Neutrophil (primary cell): ENCODE data around the gene NCKIPSD.

Experiments
- H3K27ac ChIP-seq: fragments of 200-600 bp; sonication (generic); 2 replicates; pipeline ENCODE4 v1.5.1; 2016; ENCODE audit warnings: mild to moderate bottlenecking, moderate library complexity
- H3K27me3 ChIP-seq: fragments of 200-600 bp; sonication (generic); 2 replicates; pipeline ENCODE4 v1.6.0; 2016; ENCODE audit warnings: mild to moderate bottlenecking
- H3K36me3 ChIP-seq: fragments of 200-600 bp; sonication (generic); 2 replicates; pipeline ENCODE4 v1.5.1; 2017
- H3K4me1 ChIP-seq, 2 experiments: fragments of 200-600 bp in 1 of 2; sonication (generic) in 1 of 2; 1 replicate in 1 of 2; 2 replicates in 1 of 2; pipeline versions ENCODE4 v1.5.1 to v1.6.1; 2013 to 2016; ENCODE audit warnings: low read depth in 1 of 2, low read length in 1 of 2, mild to moderate bottlenecking in 1 of 2, moderate library complexity in 1 of 2; ENCODE audit not compliant: control insufficient read depth in 1 of 2, insufficient read depth in 1 of 2
- H3K4me3 ChIP-seq, 2 experiments: fragments of 200-600 bp in 1 of 2; sonication (generic) in 1 of 2; 1 replicate in 1 of 2; 2 replicates in 1 of 2; pipeline ENCODE4 v1.5.1; 2013 to 2016; ENCODE audit warnings: low read depth in 1 of 2, low read length in 1 of 2, mild to moderate bottlenecking in 1 of 2, moderate library complexity in 1 of 2
- H3K9me3 ChIP-seq: fragments of 200-600 bp; sonication (generic); 2 replicates; pipeline ENCODE4 v1.5.1; 2016
- TF ChIP-seq, protein P1 (sequence below): fragments of 200-600 bp; sonication (generic); IDR thresholded peaks from 2 replicates; pipeline ENCODE4 v1.5.1; 2016; ENCODE audit warnings: antibody characterized with exemption

Gene NCKIPSD

GRCh38 chr3:48697952-48698351 is 12.2 kb upstream of the NCKIPSD start:
- no peaks in the 10 kb centered on the region for H3K27me3 ChIP-seq
- no peaks in the 10 kb centered on the region for H3K9me3 ChIP-seq
- no peak overlapping the region for H3K4me3 ChIP-seq
- H3K4me1 ChIP-seq = no peaks in the 10 kb centered on the region
- peaks cover 60% of the 10 kb centered on the region for H3K36me3 ChIP-seq
- no peak overlapping the region for H3K27ac ChIP-seq
- TF ChIP-seq, protein P1, sequence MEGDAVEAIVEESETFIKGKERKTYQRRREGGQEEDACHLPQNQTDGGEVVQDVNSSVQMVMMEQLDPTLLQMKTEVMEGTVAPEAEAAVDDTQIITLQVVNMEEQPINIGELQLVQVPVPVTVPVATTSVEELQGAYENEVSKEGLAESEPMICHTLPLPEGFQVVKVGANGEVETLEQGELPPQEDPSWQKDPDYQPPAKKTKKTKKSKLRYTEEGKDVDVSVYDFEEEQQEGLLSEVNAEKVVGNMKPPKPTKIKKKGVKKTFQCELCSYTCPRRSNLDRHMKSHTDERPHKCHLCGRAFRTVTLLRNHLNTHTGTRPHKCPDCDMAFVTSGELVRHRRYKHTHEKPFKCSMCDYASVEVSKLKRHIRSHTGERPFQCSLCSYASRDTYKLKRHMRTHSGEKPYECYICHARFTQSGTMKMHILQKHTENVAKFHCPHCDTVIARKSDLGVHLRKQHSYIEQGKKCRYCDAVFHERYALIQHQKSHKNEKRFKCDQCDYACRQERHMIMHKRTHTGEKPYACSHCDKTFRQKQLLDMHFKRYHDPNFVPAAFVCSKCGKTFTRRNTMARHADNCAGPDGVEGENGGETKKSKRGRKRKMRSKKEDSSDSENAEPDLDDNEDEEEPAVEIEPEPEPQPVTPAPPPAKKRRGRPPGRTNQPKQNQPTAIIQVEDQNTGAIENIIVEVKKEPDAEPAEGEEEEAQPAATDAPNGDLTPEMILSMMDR = no peak

DNA sequence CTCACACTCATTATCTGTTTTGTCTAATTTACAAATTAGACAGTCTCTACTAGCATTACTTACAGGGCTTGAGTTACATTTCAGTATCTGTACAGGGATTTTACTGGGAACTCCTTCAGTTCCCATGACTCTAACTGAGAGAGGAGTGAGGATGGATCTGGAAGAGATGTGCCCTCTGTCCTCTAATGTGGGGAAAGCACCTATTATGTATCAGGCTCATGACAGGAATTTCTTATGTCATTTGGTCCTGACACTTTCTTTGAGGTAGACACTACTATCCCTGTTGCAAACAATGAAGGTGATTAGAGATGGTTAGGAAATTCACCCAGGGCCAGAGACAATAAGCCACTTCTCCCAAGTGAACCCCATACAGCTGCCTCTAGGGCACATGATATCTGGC is 10.9 kb upstream of the NCKIPSD start:
- Histone ChIP-seq H3K36me3 (peaks cover 73% of the 10 kb centered on the region), H3K9me3 (no peaks in the 10 kb centered on the region), H3K27me3 (no peaks in the 10 kb centered on the region), H3K27ac (no peak overlapping the region), H3K4me1 (no peaks in the 10 kb centered on the region), H3K4me3 (no peak overlapping the region)
- TF ChIP-seq, protein P1 = no peak

DNA sequence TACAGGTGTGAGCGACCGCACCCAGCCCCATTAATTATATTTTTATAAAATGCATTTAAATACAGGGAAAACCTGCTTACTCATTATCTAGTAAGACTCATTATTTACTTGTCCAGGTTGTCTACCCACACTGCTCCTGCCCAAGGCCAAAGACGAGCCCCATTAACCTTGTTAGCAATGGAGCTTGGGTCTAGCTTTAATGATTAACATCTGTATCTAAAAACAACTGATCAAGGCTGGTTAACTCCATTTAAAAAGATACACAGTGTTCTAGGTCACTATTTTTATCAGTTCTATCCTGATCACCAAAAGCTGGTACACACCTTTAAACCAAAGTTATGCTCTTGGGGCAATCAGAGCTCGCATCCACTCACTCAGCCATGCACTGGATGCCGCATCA is 10.4 kb upstream of the NCKIPSD start:
- H3K9me3 ChIP-seq = no peaks in the 10 kb centered on the region
- no peak overlapping the region for H3K27ac ChIP-seq
- no peaks in the 10 kb centered on the region for H3K27me3 ChIP-seq
- H3K4me3 ChIP-seq = no peak overlapping the region
- H3K36me3 ChIP-seq = peaks cover 76% of the 10 kb centered on the region
- TF ChIP-seq, protein P1 = no peak
- no peaks in the 10 kb centered on the region for H3K4me1 ChIP-seq

- TF ChIP-seq, protein P1 = no peak
- Histone ChIP-seq H3K36me3 (peaks cover 75% of the 10 kb centered on the region), H3K4me3 (no peak overlapping the region), H3K27me3 (no peaks in the 10 kb centered on the region), H3K9me3 (no peaks in the 10 kb centered on the region), H3K27ac (no peak overlapping the region), H3K4me1 (no peaks in the 10 kb centered on the region)
These were observed 9.7 kb upstream of the NCKIPSD start for GRCh38 chr3:48695393-48695753.

DNA sequence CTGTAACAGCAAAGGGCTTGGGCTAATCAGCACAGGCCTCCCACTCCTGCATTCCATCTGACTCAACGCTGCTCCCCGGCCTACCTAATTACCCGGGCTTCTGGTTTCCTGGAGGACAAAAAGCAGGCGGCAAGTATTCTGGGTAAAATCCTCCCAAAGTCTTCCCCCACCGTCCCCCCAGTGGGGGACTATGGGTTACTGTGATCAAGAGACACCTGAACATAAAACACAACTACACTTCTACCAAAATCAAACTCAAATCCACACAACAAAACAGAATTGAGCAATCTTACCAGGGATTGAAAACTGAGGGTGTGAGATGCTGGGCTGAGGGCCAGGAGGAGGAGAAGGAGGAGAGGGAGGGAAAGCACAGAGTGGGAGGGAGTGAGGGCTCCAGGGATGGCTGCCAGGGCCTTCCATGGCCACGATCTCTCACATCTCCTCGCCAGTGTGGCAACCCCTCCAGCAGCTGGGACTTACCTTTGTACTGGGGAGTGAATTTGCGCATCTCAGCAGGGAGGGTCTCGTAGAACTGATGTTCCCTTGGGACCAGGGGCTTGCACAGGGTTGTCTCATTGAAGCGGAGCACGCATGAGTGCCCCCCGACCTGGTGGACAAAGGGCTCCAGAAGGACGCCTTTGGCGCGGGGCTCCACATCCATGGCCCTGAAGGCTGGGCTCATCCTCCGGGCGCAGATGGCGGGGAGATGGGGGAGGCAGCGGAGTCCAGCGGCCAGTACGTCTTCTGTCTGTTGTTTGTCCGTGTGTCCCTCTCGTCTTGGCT is 9.1 kb upstream of the NCKIPSD start:
- Histone ChIP-seq H3K4me3 (no peak overlapping the region), H3K4me1 (no peaks in the 10 kb centered on the region), H3K9me3 (no peaks in the 10 kb centered on the region), H3K36me3 (peaks cover 81% of the 10 kb centered on the region), H3K27ac (no peak overlapping the region), H3K27me3 (no peaks in the 10 kb centered on the region)
- TF ChIP-seq, protein P1 = no peak
